ENCODE measurements around the gene PNMA6E.

GRCh38 chrX:153349952-153350351, 51.2 kb downstream of the PNMA6E start:
- TF ChIP-seq CTCF (IDR thresholded peaks at IDR 0.05; ENCODE audit: borderline replicate concordance, extremely low read depth, low read length, poor library complexity, severe bottlenecking), result no peak
- no peak for TF ChIP-seq EZH2 (IDR thresholded peaks at IDR 0.05; ENCODE audit: borderline replicate concordance, low read depth, low read length, severe bottlenecking)
